WTC11 (cell line): ENCODE measurements around the gene UGGT2.

ENCODE experiments used
- CTCF ChIP-seq: fragments of 200-600 bp; IDR thresholded peaks from 2 replicates; pipeline ENCODE4 v1.8.0; 2022; ENCODE audit warnings: antibody characterized with exemption
- E2F1 ChIP-seq: sonication (generic); formaldehyde crosslinking; IDR thresholded peaks from 2 replicates; pipeline ENCODE4 v1.8.0; 2022; ENCODE audit warnings: mild to moderate bottlenecking, missing genetic modification reagents
- GABPB1 ChIP-seq: sonication (generic); formaldehyde crosslinking; IDR thresholded peaks from 2 replicates; pipeline ENCODE4 v1.8.1; 2023; ENCODE audit warnings: mild to moderate bottlenecking, missing genetic modification reagents
- GTF2I ChIP-seq: fragments of 250-450 bp; sonication (Bioruptor Pico); conservative IDR thresholded peaks from 2 replicates; pipeline ENCODE4 v1.4.0; 2021; ENCODE audit warnings: mild to moderate bottlenecking
- JUN ChIP-seq: sonication (generic); formaldehyde crosslinking; IDR thresholded peaks from 2 replicates; pipeline ENCODE4 v1.8.0; 2023; ENCODE audit warnings: mild to moderate bottlenecking, missing genetic modification reagents
- KAT7 ChIP-seq: sonication (generic); formaldehyde crosslinking; IDR thresholded peaks from 2 replicates; pipeline ENCODE4 v1.8.1; 2023; ENCODE audit warnings: missing genetic modification reagents, mild to moderate bottlenecking, borderline replicate concordance
- NFYB ChIP-seq: sonication (generic); formaldehyde crosslinking; conservative IDR thresholded peaks from 2 replicates; pipeline ENCODE4 v1.8.0; 2022; ENCODE audit warnings: low read depth, missing genetic modification reagents
- PRDM15 ChIP-seq: sonication (generic); formaldehyde crosslinking; IDR thresholded peaks from 2 replicates; pipeline ENCODE4 v1.8.0; 2022; ENCODE audit warnings: missing genetic modification reagents
- TP53 ChIP-seq: sonication (generic); formaldehyde crosslinking; IDR thresholded peaks from 2 replicates; pipeline ENCODE4 v1.8.1; 2023; ENCODE audit warnings: mild to moderate bottlenecking, missing genetic modification reagents
- ZBTB21 ChIP-seq: sonication (generic); formaldehyde crosslinking; IDR thresholded peaks from 2 replicates; pipeline ENCODE4 v1.8.1; 2023; ENCODE audit warnings: mild to moderate bottlenecking, missing genetic modification reagents, borderline replicate concordance
- ZNF263 ChIP-seq: sonication (generic); formaldehyde crosslinking; IDR thresholded peaks from 2 replicates; pipeline ENCODE4 v1.8.1; 2022; ENCODE audit warnings: low read depth, mild to moderate bottlenecking, moderate library complexity, missing genetic modification reagents
- ZNF423 ChIP-seq: fragments of 250-450 bp; sonication (Bioruptor Pico); IDR thresholded peaks from 2 replicates; pipeline ENCODE4 v2.1.2; 2022; ENCODE audit warnings: mild to moderate bottlenecking, moderate library complexity
- TF ChIP-seq, protein P1 (sequence below): sonication (generic); formaldehyde crosslinking; IDR thresholded peaks from 2 replicates; pipeline ENCODE4 v1.8.1; 2023; ENCODE audit warnings: mild to moderate bottlenecking, missing genetic modification reagents, moderate library complexity
- TF ChIP-seq, protein P2 (sequence below): sonication (generic); formaldehyde crosslinking; conservative IDR thresholded peaks from 2 replicates; pipeline ENCODE4 v1.8.1; 2022; ENCODE audit warnings: mild to moderate bottlenecking, missing genetic modification reagents

GRCh38 chr13:95793781-95794180 lies 259.4 kb downstream of the UGGT2 start:
- TF ChIP-seq CTCF (no peak), ZNF423 (CRISPR knock-in tag) (no peak), ZNF263 (no peak), NFYB (CRISPR knock-in tag) (no peak), TP53 (no peak), GABPB1 (CRISPR knock-in tag) (no peak), JUN (CRISPR knock-in tag) (no peak), E2F1 (CRISPR knock-in tag) (no peak), KAT7 (CRISPR knock-in tag) (no peak), ZBTB21 (CRISPR knock-in tag) (no peak), PRDM15 (CRISPR knock-in tag) (no peak), GTF2I (CRISPR knock-in tag) (no peak)
- TF ChIP-seq, protein P1, sequence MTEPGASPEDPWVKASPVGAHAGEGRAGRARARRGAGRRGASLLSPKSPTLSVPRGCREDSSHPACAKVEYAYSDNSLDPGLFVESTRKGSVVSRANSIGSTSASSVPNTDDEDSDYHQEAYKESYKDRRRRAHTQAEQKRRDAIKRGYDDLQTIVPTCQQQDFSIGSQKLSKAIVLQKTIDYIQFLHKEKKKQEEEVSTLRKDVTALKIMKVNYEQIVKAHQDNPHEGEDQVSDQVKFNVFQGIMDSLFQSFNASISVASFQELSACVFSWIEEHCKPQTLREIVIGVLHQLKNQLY (CRISPR knock-in tag): no peak
- TF ChIP-seq, protein P2, sequence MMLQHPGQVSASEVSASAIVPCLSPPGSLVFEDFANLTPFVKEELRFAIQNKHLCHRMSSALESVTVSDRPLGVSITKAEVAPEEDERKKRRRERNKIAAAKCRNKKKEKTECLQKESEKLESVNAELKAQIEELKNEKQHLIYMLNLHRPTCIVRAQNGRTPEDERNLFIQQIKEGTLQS (CRISPR knock-in tag): no peak
